Measurements from ENCODE around the gene MYNN.

The MYNN gene

DNA sequence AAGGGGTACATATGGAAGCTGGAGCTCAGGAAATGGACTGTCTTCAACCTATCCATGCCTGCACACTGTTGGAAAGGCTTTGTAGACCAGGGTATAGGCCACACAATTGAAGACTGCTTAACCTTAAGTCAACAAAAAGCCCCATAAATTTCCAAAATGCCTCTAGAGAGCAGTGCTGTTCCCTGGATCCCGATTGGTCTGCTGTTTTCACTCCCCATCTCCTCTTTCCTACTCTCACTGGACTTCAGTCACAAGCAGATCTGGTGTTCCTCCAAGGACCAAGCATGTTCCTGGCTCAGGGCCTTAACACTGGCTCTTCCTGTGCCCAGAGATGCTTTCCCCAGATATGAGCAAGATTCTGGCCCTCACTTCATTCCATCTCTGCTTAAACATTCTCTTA, 62.3 kb downstream of the MYNN start:
- DNase-seq (ENCODE audit: low spot score), result no peak

DNA sequence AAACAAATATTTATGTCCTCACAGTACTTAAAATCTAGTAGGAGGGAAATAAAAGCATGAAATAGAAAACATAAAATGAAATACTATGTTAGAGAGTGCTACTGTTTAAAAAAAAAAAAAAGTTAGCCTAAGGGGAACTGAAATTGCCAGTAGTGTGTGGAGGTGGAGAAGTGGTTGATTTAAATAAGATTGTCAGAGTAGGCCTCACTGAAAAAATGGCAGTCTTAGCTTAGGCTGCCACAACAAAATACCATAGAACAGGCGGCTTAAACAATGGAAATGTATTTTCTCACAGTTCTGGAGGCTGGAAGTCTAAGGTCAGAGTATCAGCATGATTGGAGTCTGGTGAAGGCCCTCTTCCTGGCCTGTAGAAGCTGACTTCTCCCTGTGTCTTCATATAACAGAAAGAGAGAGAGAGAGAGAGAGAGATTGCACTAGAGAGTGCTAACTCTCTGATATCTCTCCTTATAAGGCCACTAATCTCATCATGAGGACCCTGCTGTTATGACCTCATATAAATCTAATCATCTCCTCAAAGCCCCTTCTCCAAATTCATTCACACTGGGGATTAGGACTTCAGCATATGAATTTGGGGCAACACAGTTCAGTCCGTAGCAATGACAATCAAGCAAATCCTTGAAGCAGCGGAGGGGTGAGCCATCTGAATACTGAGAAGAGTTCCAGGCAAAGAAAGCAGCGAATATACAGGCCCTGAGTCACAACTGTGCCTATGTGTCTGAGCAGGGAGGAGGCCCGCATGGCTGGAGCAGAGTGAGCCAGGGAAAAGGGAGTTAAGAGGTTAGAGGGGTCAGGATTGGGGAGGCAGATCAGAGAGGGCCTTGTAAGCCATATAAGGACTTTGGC, 63.1 kb downstream of the MYNN start:
- peak; percentile 50 for DNase-seq (ENCODE audit: low spot score)

DNA sequence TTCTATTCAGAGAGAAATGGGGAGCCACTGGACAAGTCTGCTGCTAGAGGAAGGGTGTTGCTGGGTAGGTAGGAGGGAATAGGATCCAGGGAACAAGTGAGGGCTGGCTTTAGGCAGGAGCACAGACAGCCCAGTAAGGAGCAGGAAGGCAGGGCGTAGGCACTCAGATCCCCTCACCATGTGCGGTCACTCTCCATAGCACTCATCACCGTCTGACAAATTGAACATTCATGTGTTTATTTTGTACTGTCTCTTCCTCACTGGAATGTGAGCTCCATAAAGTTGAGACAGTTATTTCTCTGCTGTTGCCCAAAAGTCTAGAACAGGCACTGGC, 63.7 kb downstream of the MYNN start:
- DNase-seq (ENCODE audit: low spot score), result no peak

DNA sequence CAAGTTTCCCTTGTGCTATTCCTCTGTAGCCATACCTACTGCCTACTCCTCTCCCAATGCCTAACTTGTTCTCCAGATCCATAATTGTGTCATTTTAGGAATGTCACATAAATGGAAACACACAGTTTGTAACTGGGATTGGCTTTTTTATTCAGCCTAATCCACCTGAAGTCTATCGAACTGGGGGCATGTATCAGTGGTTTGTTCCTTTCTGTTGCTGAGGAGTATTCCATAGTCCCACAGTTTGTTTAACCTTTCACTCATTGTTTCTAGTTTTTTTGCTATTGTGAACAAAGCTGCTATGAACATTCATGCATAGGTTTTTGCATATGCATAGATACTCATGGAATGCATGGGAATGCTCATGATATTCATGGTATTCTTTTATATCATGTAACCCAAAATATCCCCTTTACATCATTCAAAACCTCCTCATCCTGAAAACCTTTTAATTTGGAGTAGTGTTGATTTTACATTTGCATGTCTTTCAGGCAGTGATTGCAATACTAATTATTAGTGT, 65.4 kb downstream of the MYNN start:
- no peak for DNase-seq (ENCODE audit: low spot score)
